NCI-H2227 treated with DMSO at 0.1 percent for 48 hours (cell line): Measurements from ENCODE around the gene DDI2.
"Not testable (repeated sequence)": the region's sequence is repeated elsewhere in the genome, so short reads cannot be mapped to it uniquely, and the experiment has no call there.

Experiments
- DNase-seq: peaks from one replicate; lab custom pipeline; 2025; lab: John Stamatoyannopoulos, UW

DDI2 gene

DNA sequence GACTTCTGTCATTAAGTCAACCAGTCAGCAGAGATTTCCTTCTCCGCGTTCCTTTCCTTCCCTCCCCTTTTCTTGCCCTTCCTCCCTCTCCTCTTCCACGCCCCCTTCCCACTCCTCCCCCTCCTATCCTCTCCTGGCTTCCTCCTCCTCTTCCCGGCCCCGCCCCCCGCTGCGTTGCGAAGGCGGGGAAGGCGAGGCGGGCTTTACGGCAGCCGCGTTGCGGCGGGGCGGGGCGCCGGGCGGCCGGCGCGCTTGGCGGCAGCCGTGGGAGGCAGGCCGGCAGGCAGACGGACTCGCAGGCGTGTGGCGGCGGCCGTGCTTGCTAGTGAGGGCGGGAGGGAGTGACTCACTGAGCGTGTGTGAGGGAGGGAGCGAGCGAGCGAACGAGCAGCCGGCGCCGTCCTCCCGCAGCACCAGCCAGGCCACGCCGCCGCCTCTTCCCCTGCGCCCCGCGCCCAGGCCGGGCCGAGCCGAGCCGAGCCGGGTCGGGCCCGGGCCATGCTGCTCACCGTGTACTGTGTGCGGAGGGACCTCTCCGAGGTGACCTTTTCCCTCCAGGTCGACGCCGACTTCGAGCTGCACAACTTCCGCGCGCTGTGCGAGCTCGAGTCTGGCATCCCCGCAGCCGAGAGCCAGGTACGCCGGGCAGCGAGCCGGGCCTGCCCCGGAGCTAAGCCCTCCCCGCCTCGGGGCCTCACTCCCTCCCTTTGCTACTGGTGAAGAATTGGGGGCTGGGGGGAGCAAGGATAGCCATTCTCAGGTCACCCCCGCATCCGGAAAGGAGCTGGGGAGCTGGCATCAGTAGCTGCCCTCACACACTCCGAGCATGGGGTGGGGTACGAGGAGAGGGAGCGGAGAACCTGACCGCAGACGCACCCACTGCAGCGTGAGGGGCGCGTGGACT lies at the start of gene DDI2:
Gene DDI2, plus strand, starts transcription at position 286 of the 904 bp plus-strand sequence. Its CDS starts 213 bp downstream, at position 499.
- DNase-seq = peak; percentile 96

DNA sequence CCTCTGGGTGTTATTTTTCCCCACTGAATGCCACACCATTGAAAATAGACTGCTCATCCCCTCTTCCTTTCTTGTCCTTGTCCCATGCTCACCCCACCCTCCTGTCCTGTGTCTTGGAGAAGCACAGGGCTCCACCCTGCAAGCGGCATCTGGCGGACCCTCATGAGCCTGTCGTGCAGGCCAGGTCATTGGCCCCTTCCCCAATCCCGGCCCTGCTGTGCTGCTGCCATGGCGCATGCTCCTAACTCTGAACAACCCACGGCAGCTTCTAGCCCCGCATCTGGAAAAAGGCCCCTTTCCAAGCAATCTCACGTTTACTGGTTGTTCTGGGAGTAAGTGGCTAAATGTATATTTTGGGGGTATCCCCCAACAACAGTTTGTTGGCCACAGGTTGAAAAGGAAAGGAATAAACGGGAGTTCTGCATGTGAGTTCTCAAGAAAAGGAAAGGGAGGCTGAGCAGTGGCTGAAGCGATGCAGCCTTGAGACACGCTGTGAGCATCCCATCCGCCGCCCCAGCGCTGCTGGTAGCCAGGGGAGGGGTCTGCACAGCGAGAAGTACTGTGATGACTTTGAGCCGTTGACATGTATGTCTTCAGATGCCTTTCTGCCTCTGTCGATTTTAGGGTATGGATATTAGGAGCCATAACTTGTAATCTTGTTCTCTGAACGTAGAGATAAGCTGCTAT lies 48.7 kb upstream of the DDI2 start:
- no peak for DNase-seq

DNA sequence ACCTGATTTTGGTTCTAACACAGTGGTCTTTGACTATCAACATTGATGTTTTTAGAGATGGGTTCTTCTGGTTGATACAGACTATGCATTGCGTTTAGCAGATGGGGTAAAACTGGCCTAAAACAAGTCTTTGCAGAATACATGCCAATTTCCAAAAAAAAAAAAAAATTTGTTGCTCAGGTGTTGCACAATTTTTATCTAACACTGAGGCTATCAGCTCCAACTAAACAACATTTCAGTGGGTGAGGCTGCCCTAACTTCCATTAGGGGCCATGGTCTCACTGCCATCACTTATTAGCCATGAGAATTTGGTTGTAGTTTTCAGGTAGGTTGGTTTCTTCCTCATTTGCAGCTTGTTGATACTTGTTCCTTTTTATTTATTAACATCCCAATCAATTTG lies 46.4 kb upstream of the DDI2 start:
- no peak for DNase-seq

DNA sequence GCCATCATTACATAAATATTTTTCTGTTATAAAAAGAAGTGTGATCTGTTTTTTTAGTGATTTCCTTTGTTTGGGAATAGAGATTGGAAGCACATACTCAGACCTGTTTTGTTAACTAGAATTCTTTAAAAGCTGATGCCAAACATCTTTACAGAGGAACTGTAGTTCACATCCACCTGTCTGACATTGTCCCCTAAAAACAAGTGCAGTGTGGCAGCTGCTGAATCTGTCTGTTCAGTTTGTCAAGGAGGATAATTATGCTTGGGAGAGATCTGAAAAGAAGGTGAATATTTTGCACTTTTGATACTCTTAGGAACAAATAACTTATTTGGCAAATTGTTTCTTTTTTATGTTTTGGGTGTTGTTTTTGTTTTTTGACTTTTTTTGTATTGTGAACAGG lies 46.0 kb upstream of the DDI2 start:
- no peak for DNase-seq

DNA sequence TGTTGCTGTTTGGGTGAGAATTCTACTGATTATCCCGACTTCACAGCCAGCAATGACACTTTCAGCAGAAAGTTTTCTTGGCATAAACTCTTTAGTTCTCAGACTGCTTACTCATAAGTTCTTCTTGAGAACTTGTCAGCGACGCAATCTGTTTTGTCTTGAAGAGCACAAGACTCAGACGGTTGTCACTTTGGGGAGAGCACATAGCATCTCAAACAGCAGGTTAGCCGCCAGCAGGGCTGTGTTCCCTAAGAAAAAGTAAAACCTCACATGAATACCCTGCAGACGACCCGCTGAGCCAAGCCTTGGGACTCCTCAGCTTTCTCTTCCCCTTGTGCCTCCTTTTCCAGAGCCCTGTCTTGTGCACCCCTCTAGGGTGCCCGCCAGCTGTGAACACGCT lies 43.8 kb upstream of the DDI2 start:
- no peak for DNase-seq

DNA sequence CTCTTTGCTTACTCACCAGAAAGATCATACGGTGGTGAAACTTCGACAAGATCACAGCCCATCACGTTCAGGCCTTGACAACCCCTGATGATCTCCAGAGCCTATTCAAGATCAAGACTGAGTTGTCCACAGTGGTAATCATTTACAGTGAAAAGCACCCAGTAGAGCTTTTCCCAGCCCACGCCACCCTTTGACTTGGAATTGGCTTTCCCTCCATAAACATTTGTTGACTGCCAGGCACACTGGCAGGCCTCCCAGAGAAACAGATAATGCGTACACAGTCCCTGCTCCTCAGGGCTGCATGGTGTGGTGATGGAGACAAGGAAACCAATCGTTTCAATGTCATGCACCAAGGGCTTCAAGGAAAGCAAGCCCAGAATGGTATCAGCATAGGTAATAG lies 42.5 kb upstream of the DDI2 start:
- DNase-seq = no peak

DNA sequence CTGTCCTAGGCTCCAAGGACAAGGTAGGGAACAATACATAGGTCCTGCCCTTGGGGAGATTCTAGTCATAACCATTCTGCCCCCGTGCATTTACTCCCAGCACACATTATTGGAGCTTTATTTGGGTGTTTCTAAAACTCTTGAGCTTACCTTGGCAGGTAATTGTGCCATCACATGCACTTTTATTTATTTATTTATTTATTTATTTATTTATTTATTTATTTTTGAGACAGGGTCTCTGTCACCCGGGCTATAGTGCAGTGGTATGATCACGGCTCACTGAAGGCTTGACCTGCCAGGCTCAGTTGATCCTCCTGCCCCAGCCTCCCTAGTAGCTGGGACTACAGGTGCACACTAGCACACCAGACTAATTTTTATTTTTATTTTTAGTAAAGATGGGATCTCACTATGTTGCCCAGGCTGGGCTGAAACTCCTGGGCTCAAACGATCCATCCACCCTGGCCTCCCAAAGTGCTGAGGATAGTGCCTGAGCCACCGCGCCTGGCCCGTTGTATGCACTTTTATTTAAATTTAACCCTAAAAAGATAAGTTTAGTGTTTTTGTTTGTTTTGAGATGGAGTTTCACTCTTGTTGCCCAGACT lies 41.6 kb upstream of the DDI2 start:
- no peak for DNase-seq

DNA sequence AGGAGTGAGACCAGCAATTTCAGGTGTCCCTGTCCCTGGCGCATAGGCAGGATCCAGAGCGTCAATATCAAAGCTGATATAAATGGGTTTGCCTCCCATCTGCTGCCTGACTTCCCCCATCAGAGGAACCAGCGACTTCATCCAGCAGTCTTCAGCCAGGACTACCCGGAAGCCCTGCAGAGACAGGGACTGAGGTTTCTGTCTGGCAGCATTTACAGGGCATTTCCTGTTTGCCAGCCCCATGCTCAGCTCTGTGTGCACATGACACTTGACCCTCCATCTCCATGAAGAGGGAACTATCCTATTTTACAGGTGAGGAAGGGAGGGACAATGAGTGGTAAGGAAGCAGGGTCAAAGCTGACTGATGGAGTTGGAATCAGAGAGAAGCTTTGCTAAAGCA lies 39.6 kb upstream of the DDI2 start:
- no peak for DNase-seq

DNA sequence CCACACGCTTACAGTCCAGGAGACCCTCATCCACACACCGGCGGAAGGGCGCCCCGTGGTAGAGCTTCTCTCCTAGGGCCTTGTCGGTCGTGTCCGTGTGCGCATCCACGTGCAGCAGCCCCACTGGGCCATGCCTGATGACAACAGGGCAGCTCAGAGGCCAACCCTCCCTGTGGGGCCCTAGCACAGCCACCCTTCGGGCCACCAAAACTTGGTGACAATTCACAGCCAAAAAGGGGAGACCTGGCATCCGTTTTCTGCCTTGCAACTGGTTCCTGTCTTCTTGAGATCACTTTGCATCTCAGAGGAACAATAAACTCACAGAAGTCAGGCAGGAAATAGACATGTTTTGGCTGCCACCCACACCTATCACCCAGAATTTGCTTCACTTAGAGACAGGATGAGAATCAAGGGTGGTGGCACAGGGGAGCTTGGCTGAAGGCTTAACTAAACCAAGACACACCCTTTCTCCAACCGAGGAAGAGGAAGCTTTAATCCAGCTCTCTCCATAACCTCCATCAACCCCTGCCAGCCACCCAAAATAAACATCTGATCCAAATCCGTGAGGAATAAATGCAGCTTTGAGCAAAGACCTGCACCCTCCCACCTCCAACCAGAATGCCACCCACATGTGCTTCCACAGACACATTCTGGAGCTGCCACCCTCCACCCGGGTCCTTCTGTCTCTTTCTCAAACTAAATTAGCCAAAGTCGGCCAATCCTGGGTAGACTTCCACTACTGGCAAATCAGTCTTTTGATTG lies 38.2 kb upstream of the DDI2 start:
- no peak for DNase-seq

DNA sequence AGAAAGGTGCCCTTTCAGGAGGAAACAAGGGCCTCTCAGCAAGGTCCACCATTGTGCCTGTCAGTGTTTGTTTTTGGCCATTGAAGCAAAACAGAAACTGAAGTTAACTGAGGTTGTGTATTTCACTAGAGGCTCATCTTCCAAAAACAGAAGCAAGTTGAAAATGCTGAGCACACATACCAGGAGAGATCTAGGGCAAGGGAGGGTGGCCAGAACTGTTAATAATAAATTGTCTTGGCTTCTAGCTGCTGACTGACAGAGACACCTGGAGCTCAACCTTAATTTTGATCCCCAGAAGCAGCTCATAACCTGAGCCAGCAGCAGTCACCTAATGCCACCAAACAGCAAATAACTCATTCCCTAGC lies 37.6 kb upstream of the DDI2 start:
- no peak for DNase-seq

DNA sequence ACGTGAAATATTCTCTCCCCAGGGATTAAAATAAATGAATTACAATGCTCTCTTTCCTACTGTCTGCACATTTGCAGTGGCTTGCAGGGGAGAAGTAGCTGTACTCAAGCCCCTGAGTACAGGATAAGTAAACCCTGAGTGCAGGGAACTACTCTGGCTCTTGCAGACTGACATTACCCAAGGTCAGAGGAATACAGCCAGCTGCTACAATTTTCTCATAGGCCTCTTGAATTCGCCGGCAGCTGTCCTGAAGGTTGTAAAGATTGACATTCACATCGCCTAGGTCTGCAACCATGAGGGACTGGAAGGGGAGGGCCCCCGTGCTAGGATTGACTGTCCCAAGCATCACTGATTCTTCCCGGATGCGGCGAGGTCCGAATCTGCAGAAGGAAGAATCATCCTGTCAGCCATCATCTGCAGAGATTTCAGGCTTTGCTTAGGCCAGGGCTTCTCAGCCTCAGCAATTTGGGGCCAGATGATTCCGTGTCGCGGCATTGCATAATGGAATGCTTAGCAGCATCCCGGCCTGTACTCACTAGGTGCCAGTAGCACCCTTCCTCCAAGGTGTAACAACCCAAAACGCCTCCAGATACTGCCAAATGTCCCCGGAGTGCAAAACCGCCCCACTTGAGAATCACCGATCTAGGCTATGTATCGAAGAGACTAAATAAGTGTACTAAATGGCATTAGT lies 34.1 kb upstream of the DDI2 start:
- no peak for DNase-seq

DNA sequence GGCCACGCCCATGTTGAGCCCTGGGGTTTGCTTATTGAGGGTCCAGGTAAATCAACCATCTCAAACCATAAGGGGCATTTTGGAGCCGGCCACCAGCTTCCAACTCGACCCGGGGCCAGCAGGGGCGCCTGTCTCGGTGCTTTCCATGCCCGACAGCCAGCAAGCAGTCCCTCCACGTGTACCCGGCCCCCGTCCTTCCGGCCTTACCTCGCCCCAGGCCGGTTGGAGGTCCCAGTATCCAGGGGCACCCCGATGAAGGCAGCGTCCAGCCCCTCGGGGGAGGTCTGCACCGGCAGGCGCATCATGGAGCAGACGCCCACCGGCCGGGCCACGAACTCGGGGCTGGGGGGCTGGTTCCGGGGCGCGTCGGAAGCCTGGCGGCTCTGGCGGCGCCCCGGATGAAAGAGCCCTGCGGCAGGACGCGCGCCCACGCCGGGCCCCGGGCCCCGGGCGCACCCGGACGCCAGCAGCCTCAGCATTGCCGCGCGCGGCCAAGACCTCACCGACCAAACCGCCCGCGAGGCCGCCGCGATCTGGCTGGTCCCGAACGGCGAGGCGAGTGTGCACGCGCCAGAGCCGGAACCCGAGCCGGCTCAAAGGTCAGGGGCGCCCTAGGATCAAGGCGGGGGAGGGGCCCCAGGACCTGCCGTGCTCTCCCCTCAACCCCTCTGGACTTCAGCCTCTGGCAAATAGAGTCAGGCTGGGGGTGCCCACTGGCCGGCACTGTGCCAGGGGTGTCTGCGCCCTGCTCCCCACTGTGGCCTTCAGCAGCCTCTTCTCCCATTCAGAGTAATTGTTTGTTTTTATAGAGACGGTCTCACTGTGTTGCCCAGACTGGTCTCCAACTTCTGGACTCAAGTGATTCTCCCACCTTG lies 32.5 kb upstream of the DDI2 start, which contains the start of gene AGMAT:
Gene AGMAT, minus strand, starts transcription at position 563 of the 875 bp plus-strand sequence. Its CDS starts 84 bp downstream, at position 479.
- peak; percentile 26 for DNase-seq

DNA sequence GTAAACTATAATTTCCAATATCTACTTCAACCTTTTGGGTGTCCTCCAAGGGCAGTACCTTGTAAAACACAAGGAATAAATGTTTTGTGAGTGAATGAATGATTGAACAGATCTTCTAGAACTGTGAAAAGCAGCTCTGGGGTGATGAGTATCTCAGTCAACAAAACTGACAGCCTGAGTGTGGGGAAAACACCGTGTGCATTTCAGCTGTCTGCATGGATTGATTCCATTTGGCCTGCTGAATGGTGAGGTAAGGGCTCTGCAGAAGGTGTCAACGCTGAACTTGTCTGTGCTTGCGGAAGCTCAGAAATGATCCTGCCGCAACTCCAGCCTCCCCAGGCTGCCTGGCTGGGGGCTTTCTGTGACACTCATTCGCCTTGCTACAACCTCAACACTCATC lies 25.0 kb upstream of the DDI2 start:
- DNase-seq = no peak

DNA sequence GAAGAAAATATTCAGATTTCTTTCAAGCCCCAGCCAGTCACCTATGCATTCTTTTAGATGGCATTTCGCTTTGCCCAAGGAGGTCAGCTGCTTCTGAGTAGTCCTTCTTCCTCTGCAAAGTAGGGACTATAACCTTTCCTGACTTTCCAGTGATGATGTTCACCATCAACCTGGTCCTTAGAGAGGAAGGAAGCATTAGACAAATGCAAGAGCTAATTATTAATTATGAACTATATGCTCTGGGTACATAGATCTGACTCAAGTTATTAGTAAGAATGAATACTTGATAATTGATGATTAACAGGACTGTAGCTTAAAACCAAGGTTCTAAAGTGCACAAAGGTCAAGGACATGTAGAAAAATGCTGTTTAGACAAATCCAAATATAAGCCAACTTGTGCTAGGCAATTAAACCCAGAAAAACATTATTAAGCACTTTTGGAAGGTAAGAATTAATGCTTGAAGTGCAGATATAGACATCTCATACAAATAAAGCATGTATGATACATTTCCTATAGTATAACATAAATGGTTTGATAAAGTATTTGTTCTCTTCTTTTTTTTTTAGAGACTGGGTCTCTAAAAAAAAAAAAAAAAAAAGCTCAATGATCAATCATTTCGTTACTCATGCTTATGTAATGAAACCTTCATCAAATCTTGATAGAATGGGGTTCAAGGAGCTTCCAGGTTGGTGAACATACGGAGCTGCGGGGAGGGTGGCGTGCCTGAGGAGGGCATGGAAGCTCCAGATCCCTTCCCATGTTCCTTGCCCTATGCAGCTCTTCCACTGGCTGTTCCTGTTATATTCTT lies 21.2 kb upstream of the DDI2 start:
- DNase-seq = no peak

DNA sequence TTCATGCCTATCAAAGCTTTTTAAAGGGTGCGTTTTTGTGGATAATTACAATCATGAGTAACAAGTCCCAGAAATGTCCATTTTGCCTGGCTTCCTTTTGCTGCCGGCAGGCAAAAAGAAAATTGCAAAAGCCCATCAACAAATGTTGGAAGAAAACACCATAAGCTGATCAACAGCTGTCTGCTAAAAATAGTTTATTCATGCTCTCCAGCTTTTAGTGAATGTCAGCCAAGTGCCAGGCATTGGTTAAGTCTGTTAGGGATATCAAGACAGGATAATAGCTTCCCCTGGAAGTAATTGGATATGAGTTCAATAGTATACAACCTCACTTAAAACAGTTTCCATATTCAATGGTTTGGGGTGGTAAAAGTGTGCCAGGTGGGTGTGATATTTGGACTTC lies 18.8 kb upstream of the DDI2 start:
- no peak for DNase-seq

DNA sequence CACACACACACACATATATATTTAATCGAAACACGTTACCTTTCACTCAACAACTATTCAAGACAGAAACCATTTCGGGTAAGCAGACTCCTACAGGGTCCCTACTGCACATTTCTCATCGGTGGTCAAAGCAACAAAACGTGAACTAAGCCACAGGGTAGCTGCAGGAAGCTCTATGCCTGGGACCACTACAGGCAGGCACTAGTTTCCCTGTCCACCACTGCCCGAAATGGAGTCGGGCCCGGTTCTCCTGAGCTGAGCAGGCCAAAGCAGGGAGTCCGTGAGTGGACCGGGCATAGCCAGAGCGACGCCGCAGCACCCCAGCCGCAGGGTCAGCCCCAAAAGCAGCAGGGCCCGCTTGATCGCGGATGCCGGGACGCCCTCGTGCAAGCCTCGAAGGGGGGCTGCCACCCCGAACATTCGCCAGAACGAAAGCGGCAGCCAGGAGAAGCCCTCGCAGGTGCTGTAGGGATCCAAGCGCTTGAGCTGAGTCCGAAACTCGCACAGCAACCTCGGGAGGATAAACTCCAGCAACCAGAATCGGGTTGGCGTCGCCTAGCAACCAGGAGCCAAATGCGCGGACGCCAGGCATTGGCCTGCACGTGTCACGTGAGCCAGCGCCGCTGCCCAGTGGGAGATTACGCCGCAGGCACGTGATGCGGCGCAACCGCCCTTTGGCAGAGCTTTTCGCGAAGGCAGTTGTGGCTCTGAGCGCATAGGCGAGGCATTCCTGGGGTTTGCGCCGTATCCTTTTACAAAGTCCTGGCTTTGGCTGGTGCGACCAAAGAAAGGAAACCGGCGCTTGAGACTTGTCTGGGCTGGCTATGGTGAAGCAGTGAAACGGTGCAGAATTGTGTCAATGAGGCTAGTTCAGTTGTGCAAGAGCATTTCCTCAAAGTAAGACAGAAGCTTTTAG lies 13.9 kb upstream of the DDI2 start:
- DNase-seq = peak; percentile 89

DNA sequence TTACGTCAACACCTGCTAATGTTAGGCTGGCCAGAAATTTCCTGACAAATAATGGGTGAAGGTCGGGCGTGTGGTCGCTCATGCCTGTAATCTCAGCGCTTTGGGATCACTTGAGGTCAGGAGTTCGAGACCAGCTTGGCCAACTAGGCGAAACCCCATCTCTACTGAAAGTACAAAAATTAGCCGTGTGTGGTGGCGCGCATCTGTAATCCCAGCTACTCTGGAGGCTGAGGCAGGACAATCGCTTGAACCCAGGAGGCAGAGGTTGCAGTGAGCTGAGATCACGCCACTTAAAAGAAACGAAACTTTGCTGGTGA lies 13.3 kb upstream of the DDI2 start:
- not testable (repeated sequence) for DNase-seq

DNA sequence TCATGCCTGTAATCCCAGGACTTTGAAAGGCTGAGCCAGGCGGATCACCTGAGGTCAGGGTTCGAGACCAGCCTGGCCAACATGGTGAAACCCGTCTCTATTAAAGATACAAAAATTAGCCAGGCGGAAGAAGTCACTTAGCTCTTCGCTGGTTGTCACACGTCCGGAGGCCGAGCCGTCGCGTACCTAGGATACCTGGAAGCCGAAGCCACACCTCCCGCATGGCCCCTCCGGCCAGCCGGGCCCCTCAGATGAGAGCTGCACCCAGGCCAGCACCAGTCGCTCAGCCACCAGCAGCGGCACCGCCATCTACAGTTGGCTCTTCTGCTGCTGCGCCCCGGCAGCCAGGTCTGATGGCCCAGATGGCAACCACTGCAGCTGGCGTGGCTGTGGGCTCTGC lies 12.9 kb upstream of the DDI2 start:
- not testable (repeated sequence) for DNase-seq
